ENCODE data around the gene TBC1D22A.

- TF ChIP-seq POLR2AphosphoS5 (IDR thresholded peaks at IDR 0.05; ENCODE audit: low read depth), result no peak
- TF ChIP-seq CTCF (conservative IDR thresholded peaks at IDR 0.05; ENCODE audit: low read depth in 2 of 2), result no peak
- no peak for TF ChIP-seq EZH2phosphoT487 (IDR thresholded peaks at IDR 0.05; ENCODE audit: unreplicated experiment)
- TF ChIP-seq REST (IDR thresholded peaks at IDR 0.05; ENCODE audit: unreplicated experiment), result no peak
Observed at GRCh38 chr22:46764140-46764680, 1.8 kb downstream of the TBC1D22A start.
